GM12878 (cell line): ENCODE measurements around the gene KAT2B. TPM values are rescaled to one million over a fixed set of nuclear protein-coding genes. Genes with fewer than 3 reads are reported as not detected.

Source experiments
- ATAC-seq: fragments of 200-7000 bp; cut with Tn5 transposase; 3 replicates; pipeline ENCODE4 v1.9.1; 2020; ENCODE audit warnings: mild to moderate bottlenecking, moderate library complexity
- BruUV-seq: library from RNA; stranded (reverse); fragments of 400-500 nt; replicated peaks from 2 replicates; lab custom pipeline; 2021; lab: Mats Ljungman, UMichigan
- CTCF ChIA-PET: fragments of 300-600 bp; sonication (Branson Sonifier 250); formaldehyde crosslinking; extraction: SDS; loops from one replicate; lab custom pipeline; 2021; ENCODE audit warnings: inconsistent platforms; lab: Yijun Ruan, JAX
- POLR2A ChIA-PET: fragments of 350-600 bp; formaldehyde crosslinking; extraction: SDS; loops from one replicate; lab custom pipeline; 2021; ENCODE audit warnings: inconsistent platforms; lab: Charles Lee
- RAD21 ChIA-PET: fragments of 300-600 bp; sonication (Branson Sonifier 250); formaldehyde crosslinking; loops from one replicate; lab custom pipeline; 2023; ENCODE audit warnings: antibody characterized with exemption; ENCODE audit not compliant: unreplicated experiment; lab: Charles Lee
- SMC1A ChIA-PET: fragments of 300-600 bp; sonication (Branson Sonifier 250); formaldehyde crosslinking; loops from one replicate; lab custom pipeline; 2023; ENCODE audit not compliant: unreplicated experiment, uncharacterized antibody; lab: Charles Lee
- DNase-seq: peaks from one replicate; pipeline ENCODE4 v3.0.0-alpha.2; 2011; ENCODE audit warnings: low read depth, low spot score
- FAIRE-seq: peaks from 3 replicates; lab custom pipeline; 2011; peaks lifted over from hg19 to GRCh38; lab: Jason Lieb, UNC
- H2AFZ ChIP-seq: 2 replicates; pipeline ENCODE4 v1.6.0; 2011; ENCODE audit warnings: low read depth, low read length, control low read depth; ENCODE audit not compliant: control insufficient read depth
- H3K27ac ChIP-seq: 2 replicates; pipeline ENCODE4 v1.5.1; 2011; ENCODE audit warnings: control low read depth; ENCODE audit not compliant: control insufficient read depth, insufficient read depth
- H3K27me3 ChIP-seq, 2 experiments: replicated peaks in 1 of 2; 2 replicates each; pipeline versions ENCODE4 v1.6.0 to v1.6.1; 2011; ENCODE audit warnings: low read length in 1 of 2; ENCODE audit not compliant: control insufficient read depth in 2 of 2, insufficient read depth in 2 of 2
- H3K36me3 ChIP-seq, 2 experiments: 2 replicates each; pipeline ENCODE4 v1.5.1; 2011; ENCODE audit warnings: low read length in 1 of 2; ENCODE audit not compliant: control insufficient read depth in 2 of 2, insufficient read depth in 2 of 2
- H3K4me1 ChIP-seq: 2 replicates; pipeline ENCODE4 v1.6.1; 2011; ENCODE audit warnings: mild to moderate bottlenecking, low read length, moderate library complexity, mixed read lengths; ENCODE audit not compliant: control insufficient read depth, insufficient read depth
- H3K4me2 ChIP-seq: 2 replicates; pipeline ENCODE4 v1.6.0; 2011; ENCODE audit warnings: control low read depth; ENCODE audit not compliant: control insufficient read depth, insufficient read depth
- H3K4me3 ChIP-seq: fragments of 200-600 bp; sonication (generic); 2 replicates; pipeline ENCODE4 v1.5.1; 2016
- H3K79me2 ChIP-seq: 2 replicates; pipeline ENCODE4 v1.6.0; 2011; ENCODE audit warnings: low read length; ENCODE audit not compliant: control insufficient read depth, insufficient read depth
- H3K9ac ChIP-seq: 2 replicates; pipeline ENCODE4 v1.8.0; 2011; ENCODE audit warnings: low read length, control low read depth, mixed read lengths; ENCODE audit not compliant: control insufficient read depth, insufficient read depth
- H3K9me3 ChIP-seq: replicated peaks from 3 replicates; pipeline ENCODE4 v1.5.1; 2011; ENCODE audit warnings: mild to moderate bottlenecking, low read length; ENCODE audit not compliant: control insufficient read depth, insufficient read depth
- H4K20me1 ChIP-seq: 2 replicates; pipeline ENCODE4 v1.6.0; 2011; ENCODE audit not compliant: control insufficient read depth, insufficient read depth
- KLF5 ChIP-seq: fragments of 450-650 bp; IDR thresholded peaks from 2 replicates; pipeline ENCODE4 v1.6.1; 2014; ENCODE audit warnings: mild to moderate bottlenecking; ENCODE audit not compliant: partially characterized antibody
- NBN ChIP-seq: fragments of 450-650 bp; IDR thresholded peaks from 2 replicates; pipeline ENCODE4 v1.6.1; 2016
- NR2C1 ChIP-seq: fragments of 450-650 bp; IDR thresholded peaks from 2 replicates; pipeline ENCODE4 v1.6.1; 2017; ENCODE audit warnings: antibody characterized with exemption, mild to moderate bottlenecking, moderate library complexity
- NR2C2 ChIP-seq: IDR thresholded peaks from 2 replicates; pipeline ENCODE4 v1.6.1; 2011; ENCODE audit warnings: borderline replicate concordance, low read depth; ENCODE audit not compliant: control insufficient read depth, insufficient read length
- PAX5 ChIP-seq: IDR thresholded peaks from 2 replicates; pipeline ENCODE4 v1.6.1; 2011; ENCODE audit warnings: low read depth, low read length, borderline replicate concordance
- RBBP5 ChIP-seq: fragments of 200-600 bp; sonication (generic); conservative IDR thresholded peaks from 2 replicates; pipeline ENCODE4 v1.6.1; 2016
- SIX5 ChIP-seq: IDR thresholded peaks from 2 replicates; pipeline ENCODE4 v1.6.1; 2011; ENCODE audit warnings: mild to moderate bottlenecking, low read depth, low read length, moderate library complexity; ENCODE audit not compliant: severe bottlenecking
- SRF ChIP-seq, 2 experiments: IDR thresholded peaks; 2 replicates each; pipeline ENCODE4 v1.6.1; 2011; ENCODE audit warnings: low read depth in 2 of 2, low read length in 2 of 2, mild to moderate bottlenecking in 1 of 2, moderate library complexity in 1 of 2
- YBX1 ChIP-seq: fragments of 450-650 bp; IDR thresholded peaks from 2 replicates; pipeline ENCODE4 v1.6.1; 2016; ENCODE audit warnings: antibody characterized with exemption
- ZBTB11 ChIP-seq: fragments of 450-650 bp; formaldehyde crosslinking; IDR thresholded peaks from 2 replicates; pipeline ENCODE4 v1.5.0; 2022; ENCODE audit warnings: mild to moderate bottlenecking, missing genetic modification characterization
- ZZZ3 ChIP-seq: IDR thresholded peaks from 2 replicates; pipeline ENCODE4 v1.6.1; 2011; ENCODE audit warnings: low read depth; ENCODE audit not compliant: control insufficient read depth, insufficient read length
- WGBS: methylation state at CpG from one replicate; pipeline ENCODE4 v1.1.6; 2016; ENCODE audit warnings: low lambda C conversion rate; ENCODE audit not compliant: insufficient replicate concordance, insufficient coverage; ENCODE audit errors: missing lambda C conversion rate; 5-methylcytosine and 5-hydroxymethylcytosine counted together
- in situ Hi-C: fragments of 300-500 bp; cut with MboI; formaldehyde crosslinking; loops from 9 replicates; pipeline ENCODE4 v1.14.3; 2018; ENCODE audit warnings: mixed read lengths
- intact Hi-C: fragments of 100-400 bp; cut with micrococcal nuclease; formaldehyde crosslinking; loops from one replicate; pipeline ENCODE4 v1.14.2; 2022; ENCODE audit not compliant: unreplicated experiment
- polyA plus RNA-seq, 11 experiments: library from polyadenylated mRNA; depleted of rRNA in 4 of 11; unstranded in 6 of 11; stranded (reverse) in 5 of 11; fragments of >200 nt; fragmentation: Nextera tagmentation in 4 of 11; fragmentation: Illumina TruSeq in 1 of 11; extraction: Ambion mirVana in 4 of 11; extraction: Trizol in 1 of 11; gene quantifications; 1 replicate in 1 of 11; 2 replicates in 10 of 11; pipeline versions ENCODE4 v1.2.1 to v1.2.3, GENCODE V29; 2011 to 2016; ENCODE audit warnings: inconsistent platforms in 2 of 11, missing spikeins in 2 of 11, low read depth in 1 of 11
- total RNA-seq, 4 experiments: library from RNA; depleted of rRNA in 3 of 4; stranded (reverse); fragments of >200 nt in 3 of 4; fragmentation: Illumina TruSeq in 1 of 4; extraction: Trizol in 1 of 4; gene quantifications; 2 replicates each; pipeline versions ENCODE4 v1.2.1 to v1.2.3, GENCODE V29; 2013 to 2021
- TF ChIP-seq, protein P1 (sequence below): IDR thresholded peaks from 2 replicates; pipeline ENCODE4 v1.6.1; 2012; ENCODE audit warnings: low read depth, low read length, improper control_type of control experiment

Gene KAT2B
- total and polyA plus RNA-seq, 10 of the 15 experiments (the other 5 are each of a cell fraction or from before 2014, with no cell fraction given) = 2.9 to 15.2 (median 10.2) TPM

DNA sequence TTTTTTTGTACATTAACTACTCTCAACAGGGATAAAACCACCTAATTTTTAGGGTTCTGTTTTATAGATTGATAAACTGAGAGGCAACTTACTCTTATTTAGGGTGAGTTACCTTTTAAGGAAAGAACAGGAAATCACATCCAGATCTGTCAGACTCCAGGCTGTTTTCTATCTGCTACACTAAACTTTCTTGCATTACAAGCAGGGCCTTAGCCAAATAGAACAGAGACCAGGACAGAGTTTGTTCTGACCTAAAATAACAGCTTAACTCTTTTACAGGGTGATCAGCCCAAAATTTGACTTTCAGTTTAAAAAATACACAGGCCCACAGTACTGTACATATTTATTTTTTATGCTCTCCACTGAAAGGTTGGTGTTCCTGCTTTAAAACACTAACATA, 107.1 kb downstream of the KAT2B start (continued):
- TF ChIP-seq, protein P1, sequence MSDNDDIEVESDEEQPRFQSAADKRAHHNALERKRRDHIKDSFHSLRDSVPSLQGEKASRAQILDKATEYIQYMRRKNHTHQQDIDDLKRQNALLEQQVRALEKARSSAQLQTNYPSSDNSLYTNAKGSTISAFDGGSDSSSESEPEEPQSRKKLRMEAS = no peak
- TF ChIP-seq, all 136 proteins: peak for 0

DNA sequence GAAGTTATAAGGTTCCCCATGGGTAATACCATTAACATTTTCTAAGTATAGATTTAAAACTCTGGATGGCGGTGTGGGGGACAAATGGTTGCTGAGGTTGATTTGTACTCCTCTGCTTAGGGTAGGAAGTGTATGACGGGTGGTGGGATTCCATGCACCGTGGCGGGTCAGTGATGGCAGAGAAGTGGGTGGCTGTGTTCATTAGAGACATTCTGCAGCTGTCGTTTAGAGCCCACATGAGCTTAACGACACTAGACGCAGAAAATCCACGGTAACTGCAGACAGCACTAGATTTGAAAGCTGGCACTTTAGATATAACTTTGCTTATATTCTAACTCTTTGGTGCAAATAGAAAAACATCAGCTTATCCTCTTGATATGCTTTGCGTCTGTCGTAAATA, 108.2 kb downstream of the KAT2B start:
- ATAC-seq (no peak), FAIRE-seq (no peak), DNase-seq (no peak)
- 98% methylated on average over 10 of the region's 10 CpGs for WGBS
- Histone ChIP-seq H3K9ac (no peak overlapping the region), H3K4me2 (no peak overlapping the region), H3K27ac (no peak overlapping the region), H3K36me3 (peaks cover 0 to 3% of the 10 kb centered on the region in 2 experiments; a peak in 1 of 4 replicates), H3K27me3 (no peaks in the 10 kb centered on the region), H3K9me3 (no peaks in the 10 kb centered on the region), H2AFZ (no peak overlapping the region), H3K4me1 (no peaks in the 10 kb centered on the region), H3K4me3 (no peak overlapping the region), H4K20me1 (no peaks in the 10 kb centered on the region), H3K79me2 (no peaks in the 10 kb centered on the region)
- intact Hi-C loops = no loop called here
- ChIA-PET SMC1A (interaction anchor here (2.5 kb wide), 1 partner anchor 12 kb away, joined by 7 read pairs; no protein-coding TSS in a partner anchor), CTCF (interaction anchor here (1.4 kb wide), 1 partner anchor 12 kb away, joined by 3 read pairs; no protein-coding TSS in a partner anchor), POLR2A (no interaction called here), RAD21 (no interaction called here)
- in situ Hi-C loops = no loop called here
- no TSS peak for BruUV-seq
- TF ChIP-seq YBX1 = no peak
- TF ChIP-seq RBBP5 = no peak
- TF ChIP-seq ZZZ3 = no peak
- no peak for TF ChIP-seq NBN

DNA sequence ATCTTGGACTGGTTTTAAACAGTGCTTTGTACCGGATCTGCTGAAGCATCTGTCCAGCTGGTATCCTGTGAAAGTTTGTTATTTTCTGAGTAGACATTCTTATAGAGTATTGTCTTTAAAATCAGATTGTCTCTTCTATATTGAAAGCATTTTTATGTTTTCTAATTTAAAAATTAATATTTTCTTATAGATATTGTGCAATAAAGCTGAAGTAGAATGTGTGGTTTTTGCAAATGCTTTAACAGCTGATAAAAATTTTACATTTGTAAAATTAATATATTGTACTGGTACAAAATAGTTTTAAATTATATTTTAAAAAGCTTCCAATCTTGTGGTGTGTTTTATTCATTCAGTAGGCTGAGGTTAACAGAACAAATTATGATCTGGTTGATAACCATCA, 113.8 kb downstream of the KAT2B start:
- Histone ChIP-seq H3K27ac (no peak overlapping the region), H3K79me2 (no peaks in the 10 kb centered on the region), H2AFZ (no peak overlapping the region), H3K9ac (no peak overlapping the region), H3K9me3 (no peaks in the 10 kb centered on the region), H3K4me3 (no peak overlapping the region), H3K4me1 (no peaks in the 10 kb centered on the region), H3K36me3 (0 out of 4 replicates have a peak, but pooled peaks cover 0 to 3% of the 10 kb centered on the region in 2 experiments), H3K27me3 (no peaks in the 10 kb centered on the region), H3K4me2 (no peak overlapping the region), H4K20me1 (no peaks in the 10 kb centered on the region)
- ChIA-PET SMC1A (interaction anchor here (1.1 to 3.4 kb wide), 3 partner anchors 17 to 89 kb away, joined by 3 to 9 read pairs (median 5); no protein-coding TSS in a partner anchor), RAD21 (no interaction called here), CTCF (interaction anchor here (1.8 to 2.6 kb wide), 2 partner anchors 267 to 276 kb away, joined by 4 to 14 read pairs; no protein-coding TSS in a partner anchor), POLR2A (interaction anchor here (1.0 kb wide), 1 partner anchor 113 kb away, joined by 3 read pairs; no protein-coding TSS in a partner anchor)
- 100% methylated on average over 1 of the region's 1 CpG for WGBS
- DNase-seq = no peak
- ATAC-seq = no peak
- intact Hi-C loops = loop anchor here (10.0 kb wide), 1 partner anchor 269 kb away; no protein-coding TSS in a partner anchor
- BruUV-seq = no TSS peak
- in situ Hi-C loops = no loop called here
- no peak for FAIRE-seq
- no peak for TF ChIP-seq SIX5
- no peak for TF ChIP-seq NR2C2
- TF ChIP-seq PAX5 = no peak
- TF ChIP-seq SRF (IDR thresholded peaks at IDR 0.05; ENCODE audit: low read depth in 2 of 2, low read length in 2 of 2) = no peak
- no peak for TF ChIP-seq NR2C1
- no peak for TF ChIP-seq KLF5
- no peak for TF ChIP-seq ZBTB11
